Mesenchymal stem cell (in vitro differentiated cells and primary cell): ENCODE measurements around the gene UNC5C.

Experiments
- DNase-seq: peaks from one replicate; pipeline ENCODE4 v3.0.0-alpha.2; 2013
- H2AFZ ChIP-seq: one replicate; pipeline ENCODE4 v1.6.1; 2013; ENCODE audit warnings: low read depth, mild to moderate bottlenecking, control low read depth, inconsistent platforms, low read length, moderate library complexity
- H2AK5ac ChIP-seq: 2 replicates; pipeline ENCODE4 v1.6.1; 2013; ENCODE audit warnings: low read length, moderate library complexity, mild to moderate bottlenecking, inconsistent platforms; ENCODE audit not compliant: severe bottlenecking
- H2BK120ac ChIP-seq: one replicate; pipeline ENCODE4 v1.6.1; 2013; ENCODE audit warnings: low read depth, mild to moderate bottlenecking, inconsistent platforms, low read length, moderate library complexity
- H2BK12ac ChIP-seq, 2 experiments: one replicate each; pipeline ENCODE4 v1.6.1; 2013; ENCODE audit warnings: inconsistent platforms in 2 of 2, low read length in 2 of 2, mild to moderate bottlenecking in 2 of 2, moderate library complexity in 2 of 2, control low read depth in 1 of 2
- H2BK15ac ChIP-seq: one replicate; pipeline ENCODE4 v1.6.1; 2013; ENCODE audit warnings: mild to moderate bottlenecking, low read depth, inconsistent platforms; ENCODE audit not compliant: poor library complexity, severe bottlenecking
- H2BK5ac ChIP-seq: 2 replicates; pipeline ENCODE4 v1.6.1; 2013; ENCODE audit warnings: low read depth, mild to moderate bottlenecking, low read length, control low read depth, inconsistent platforms; ENCODE audit not compliant: poor library complexity, severe bottlenecking
- H3K14ac ChIP-seq, 2 experiments: one replicate each; pipeline ENCODE4 v1.6.1; 2013; ENCODE audit warnings: inconsistent platforms in 2 of 2, low read length in 2 of 2, control low read depth in 1 of 2, mild to moderate bottlenecking in 1 of 2, moderate library complexity in 1 of 2
- H3K18ac ChIP-seq, 2 experiments: one replicate each; pipeline ENCODE4 v1.6.1; 2013; ENCODE audit warnings: inconsistent platforms in 2 of 2, low read length in 2 of 2, control low read depth in 1 of 2, low read depth in 1 of 2, mild to moderate bottlenecking in 1 of 2
- H3K23ac ChIP-seq, 2 experiments: one replicate each; pipeline ENCODE4 v1.6.1; 2013; ENCODE audit warnings: inconsistent platforms in 2 of 2, low read length in 2 of 2, mild to moderate bottlenecking in 2 of 2, moderate library complexity in 2 of 2, control low read depth in 1 of 2
- H3K27ac ChIP-seq: 2 replicates; pipeline ENCODE4 v1.5.1; 2013; ENCODE audit warnings: mild to moderate bottlenecking, moderate library complexity, low read length, control low read depth, inconsistent platforms; ENCODE audit not compliant: poor library complexity, severe bottlenecking
- H3K27me3 ChIP-seq, 2 experiments: 2 replicates each; pipeline versions ENCODE4 v1.6.1 to v1.7.0; 2013; ENCODE audit warnings: low read length in 2 of 2, mild to moderate bottlenecking in 2 of 2, moderate library complexity in 2 of 2, control low read depth in 1 of 2, inconsistent platforms in 1 of 2; ENCODE audit not compliant: control insufficient read depth in 1 of 2, insufficient read depth in 1 of 2
- H3K36me3 ChIP-seq, 2 experiments: 2 replicates each; pipeline versions ENCODE4 v1.6.1 to v1.7.0; 2013; ENCODE audit warnings: low read length in 2 of 2, control low read depth in 1 of 2, inconsistent platforms in 1 of 2, low read depth in 1 of 2, mild to moderate bottlenecking in 1 of 2; ENCODE audit not compliant: insufficient read depth in 2 of 2, control insufficient read depth in 1 of 2
- H3K4ac ChIP-seq, 2 experiments: one replicate each; pipeline ENCODE4 v1.6.1; 2013; ENCODE audit warnings: inconsistent platforms in 2 of 2, low read length in 2 of 2, mild to moderate bottlenecking in 2 of 2, moderate library complexity in 2 of 2, control low read depth in 1 of 2, low read depth in 1 of 2
- H3K4me1 ChIP-seq: 2 replicates; pipeline ENCODE4 v1.6.1; 2013; ENCODE audit warnings: low read depth, low read length, control low read depth; ENCODE audit not compliant: control insufficient read depth, insufficient read depth
- H3K4me2 ChIP-seq: 2 replicates; pipeline ENCODE4 v1.6.1; 2013; ENCODE audit warnings: low read length, mild to moderate bottlenecking, inconsistent platforms; ENCODE audit not compliant: poor library complexity, severe bottlenecking
- H3K4me3 ChIP-seq, 2 experiments: 2 replicates each; pipeline versions ENCODE4 v1.5.1 to v1.7.0; 2013; ENCODE audit warnings: low read length in 2 of 2, mild to moderate bottlenecking in 2 of 2, control low read depth in 1 of 2, low read depth in 1 of 2; ENCODE audit not compliant: insufficient read depth in 1 of 2
- H3K79me1 ChIP-seq: replicated peaks from 2 replicates; pipeline ENCODE4 v1.6.1; 2013; ENCODE audit warnings: mild to moderate bottlenecking, control low read depth, low read length, inconsistent platforms; ENCODE audit not compliant: poor library complexity, severe bottlenecking
- H3K9ac ChIP-seq: 2 replicates; pipeline ENCODE4 v1.7.0; 2013; ENCODE audit warnings: mild to moderate bottlenecking, low read length, moderate library complexity
- H3K9me3 ChIP-seq: 2 replicates; pipeline ENCODE4 v1.7.0; 2013; ENCODE audit warnings: mild to moderate bottlenecking, low read length; ENCODE audit not compliant: control insufficient read depth
- H4K8ac ChIP-seq: one replicate; pipeline ENCODE4 v1.6.1; 2013; ENCODE audit warnings: inconsistent platforms, mild to moderate bottlenecking, low read length, moderate library complexity
- H4K91ac ChIP-seq: one replicate; pipeline ENCODE4 v1.6.1; 2013; ENCODE audit warnings: mild to moderate bottlenecking, low read length, inconsistent platforms
- WGBS: methylation state at CpG from one replicate; pipeline ENCODE4 v1.1.7; 2013; ENCODE audit warnings: mixed read lengths; 5-methylcytosine and 5-hydroxymethylcytosine counted together

The UNC5C gene

GRCh38 chr4:95386410-95386809, 162.4 kb downstream of the UNC5C start:
- no peak overlapping the region for H3K4me2 ChIP-seq
- H2BK120ac ChIP-seq, result no peak overlapping the region
- no peak overlapping the region for H3K9ac ChIP-seq
- DNase-seq, result no peak
- no peak overlapping the region for H3K4ac ChIP-seq
- no peak overlapping the region for H2AK5ac ChIP-seq
- H4K8ac ChIP-seq, result no peak overlapping the region
- H3K36me3 ChIP-seq, result no peaks in the 10 kb centered on the region
- no peaks in the 10 kb centered on the region for H3K4me1 ChIP-seq
- H3K27ac ChIP-seq, result no peak overlapping the region
- no peaks in the 10 kb centered on the region for H3K9me3 ChIP-seq
- no peak overlapping the region for H2AFZ ChIP-seq
- WGBS, result 78% methylated on average over 3 of the region's 3 CpGs
- no peak overlapping the region for H2BK5ac ChIP-seq
- no peak overlapping the region for H3K23ac ChIP-seq
- no peaks in the 10 kb centered on the region for H3K79me1 ChIP-seq
- no peak overlapping the region for H2BK12ac ChIP-seq
- no peaks in the 10 kb centered on the region for H3K27me3 ChIP-seq
- no peak overlapping the region for H3K18ac ChIP-seq
- no peak overlapping the region for H3K4me3 ChIP-seq
- no peak overlapping the region for H2BK15ac ChIP-seq
- no peak overlapping the region for H3K14ac ChIP-seq
- no peak overlapping the region for H4K91ac ChIP-seq

GRCh38 chr4:95381843-95382580, 166.8 kb downstream of the UNC5C start:
- no peak overlapping the region for H2BK12ac ChIP-seq
- H2BK120ac ChIP-seq, result no peak overlapping the region
- no peak overlapping the region for H3K23ac ChIP-seq
- no peak overlapping the region for H4K91ac ChIP-seq
- WGBS, result 100% methylated on average over 3 of the region's 4 CpGs
- DNase-seq, result no peak
- H3K27me3 ChIP-seq, result no peaks in the 10 kb centered on the region
- no peak overlapping the region for H3K14ac ChIP-seq
- no peak overlapping the region for H3K18ac ChIP-seq
- no peak overlapping the region for H4K8ac ChIP-seq
- no peaks in the 10 kb centered on the region for H3K4me1 ChIP-seq
- no peak overlapping the region for H3K9ac ChIP-seq
- H3K4ac ChIP-seq, result no peak overlapping the region
- no peaks in the 10 kb centered on the region for H3K79me1 ChIP-seq
- H3K9me3 ChIP-seq, result no peaks in the 10 kb centered on the region
- H3K36me3 ChIP-seq, result no peaks in the 10 kb centered on the region
- H2BK5ac ChIP-seq, result no peak overlapping the region
- no peak overlapping the region for H2AK5ac ChIP-seq
- no peak overlapping the region for H2AFZ ChIP-seq
- H3K4me2 ChIP-seq, result no peak overlapping the region
- H3K4me3 ChIP-seq, result no peak overlapping the region
- H3K27ac ChIP-seq, result no peak overlapping the region
- no peak overlapping the region for H2BK15ac ChIP-seq

- Histone ChIP-seq H2BK5ac (no peak overlapping the region), H3K27me3 (no peaks in the 10 kb centered on the region), H3K18ac (no peak overlapping the region), H3K23ac (no peak overlapping the region), H3K79me1 (no peaks in the 10 kb centered on the region), H3K4me2 (no peak overlapping the region), H2BK12ac (no peak overlapping the region), H2AFZ (no peak overlapping the region), H3K4me1 (no peaks in the 10 kb centered on the region), H3K14ac (no peak overlapping the region), H3K36me3 (no peaks in the 10 kb centered on the region), H3K27ac (no peak overlapping the region), H4K91ac (no peak overlapping the region), H4K8ac (no peak overlapping the region), H3K4me3 (no peak overlapping the region), H2AK5ac (no peak overlapping the region), H3K9me3 (no peaks in the 10 kb centered on the region), H3K9ac (no peak overlapping the region), H3K4ac (no peak overlapping the region), H2BK120ac (no peak overlapping the region), H2BK15ac (no peak overlapping the region)
- WGBS, result 94% methylated on average over 13 of the region's 13 CpGs
- DNase-seq, result no peak
Observed at GRCh38 chr4:95379633-95380032, 169.1 kb downstream of the UNC5C start.

GRCh38 chr4:95377366-95377900, 171.3 kb downstream of the UNC5C start:
- no peak overlapping the region for H3K27ac ChIP-seq
- DNase-seq, result no peak
- H2BK5ac ChIP-seq, result no peak overlapping the region
- no peaks in the 10 kb centered on the region for H3K27me3 ChIP-seq
- H3K4me1 ChIP-seq, result no peaks in the 10 kb centered on the region
- H2AFZ ChIP-seq, result no peak overlapping the region
- 97% methylated on average over 4 of the region's 4 CpGs for WGBS
- no peak overlapping the region for H3K9ac ChIP-seq
- H3K36me3 ChIP-seq, result no peaks in the 10 kb centered on the region
- no peak overlapping the region for H3K18ac ChIP-seq
- no peak overlapping the region for H4K8ac ChIP-seq
- H3K14ac ChIP-seq, result no peak overlapping the region
- H3K9me3 ChIP-seq, result no peaks in the 10 kb centered on the region
- H3K4ac ChIP-seq, result no peak overlapping the region
- H2BK12ac ChIP-seq, result no peak overlapping the region
- no peak overlapping the region for H2BK120ac ChIP-seq
- no peak overlapping the region for H2AK5ac ChIP-seq
- no peak overlapping the region for H3K4me3 ChIP-seq
- no peaks in the 10 kb centered on the region for H3K79me1 ChIP-seq
- H3K4me2 ChIP-seq, result no peak overlapping the region
- H2BK15ac ChIP-seq, result no peak overlapping the region
- no peak overlapping the region for H3K23ac ChIP-seq
- no peak overlapping the region for H4K91ac ChIP-seq
